Right lobe of liver (tissue), 6 donors: Measurements from ENCODE around the gene RRP15. TPM values are rescaled to one million over a fixed set of nuclear protein-coding genes. Genes with fewer than 3 reads are reported as not detected.

Source experiments
- ATAC-seq, 4 donors: fragments of 200-7000 bp; cut with Tn5 transposase; one replicate each; pipeline ENCODE4 v1.9.1; 2020; ENCODE audit warnings: mild to moderate bottlenecking in 4 of 4, moderate library complexity in 4 of 4
- DNase-seq, 3 donors: peaks; one replicate each; pipeline ENCODE4 v3.0.0-alpha.2; 2020
- H3K27ac ChIP-seq, 3 donors: fragments of 200-600 bp; one replicate each; pipeline ENCODE4 v1.8.0; 2022
- H3K27me3 ChIP-seq, 2 donors: fragments of 200-600 bp; one replicate each; pipeline ENCODE4 v1.8.0; 2022
- H3K36me3 ChIP-seq, 4 donors: fragments of 200-600 bp; sonication (generic) in 1 of 4; one replicate each; pipeline versions ENCODE4 v1.5.1 to v1.8.0; 2017 to 2022; ENCODE audit warnings: control low read depth in 1 of 4
- H3K4me1 ChIP-seq, 4 donors: fragments of 200-600 bp; sonication (generic) in 1 of 4; one replicate each; pipeline versions ENCODE4 v1.5.1 to v1.8.0; 2017 to 2022; ENCODE audit warnings: control low read depth in 1 of 4
- H3K4me3 ChIP-seq, 3 donors: fragments of 200-600 bp; one replicate each; pipeline ENCODE4 v1.8.0; 2022
- H3K9me3 ChIP-seq, 4 donors: fragments of 200-600 bp; sonication (generic) in 1 of 4; one replicate each; pipeline versions ENCODE4 v1.5.1 to v1.8.0; 2017 to 2022; ENCODE audit warnings: control low read depth in 1 of 4
- CTCF ChIP-seq, 4 donors: fragments of 200-600 bp in 3 of 4; fragments of 450-650 bp in 1 of 4; IDR thresholded peaks; one replicate each; pipeline versions ENCODE4 v1.5.1 to v1.8.0; 2016 to 2022; ENCODE audit warnings: antibody characterized with exemption in 4 of 4, mild to moderate bottlenecking in 2 of 4
- POLR2A ChIP-seq: fragments of 450-650 bp; IDR thresholded peaks from one replicate; pipeline ENCODE4 v1.6.1; 2017; ENCODE audit warnings: antibody characterized with exemption, mild to moderate bottlenecking
- WGBS: methylation state at CpG from one replicate; pipeline ENCODE4 v1.1.6; 2018; ENCODE audit warnings: low coverage, low lambda C conversion rate; ENCODE audit not compliant: insufficient coverage; ENCODE audit errors: missing lambda C conversion rate; 5-methylcytosine and 5-hydroxymethylcytosine counted together
- intact Hi-C, 2 donors: fragments of 100-400 bp; cut with DNase I; formaldehyde crosslinking; loops; one replicate each; pipeline versions ENCODE4 v1.11.2 to v1.14.1; 2022
- total RNA-seq, 6 experiments: library from RNA; depleted of rRNA in 2 of 6; stranded (reverse); fragments of >200 nt in 2 of 6; fragmentation: NEBNext Ultra II Directional in 3 of 6; extraction: Animal tissue kit (Norgen Biotek cat#: 25700) in 3 of 6; gene quantifications; one replicate each; pipeline versions ENCODE4 v1.1.0 to v1.2.4, GENCODE V29; 2016 to 2023
- donor health status: DM: no; HTN: yes; CAD: no.
- donor health status: DM: no; HTN: no; CAD: no.
- donor health status: DM: no; HTN: no; CAD: no.
- donor health status: DM: no; HTN: yes; CAD: no.
- donor health status: DM: no; HTN: yes; CAD: no.

The RRP15 gene
- total RNA-seq, 6 experiments from 2014 or later: 2.6 to 10.0 (median 5.4) TPM

- ATAC-seq (no peak), DNase-seq (no peak)
- intact Hi-C loops: no loop called here
- H3K4me3 ChIP-seq: no peak overlapping the region
- TF ChIP-seq POLR2A: no peak
- TF ChIP-seq CTCF (IDR thresholded peaks at IDR 0.05): no peak
- no peak overlapping the region for H3K27ac ChIP-seq
- no peaks in the 10 kb centered on the region for H3K4me1 ChIP-seq
- no peaks in the 10 kb centered on the region for H3K27me3 ChIP-seq
- H3K9me3 ChIP-seq: no peaks in the 10 kb centered on the region
- H3K36me3 ChIP-seq: no peaks in the 10 kb centered on the region
Measured at GRCh38 chr1:218332416-218332815, 47.3 kb downstream of the RRP15 start.

- DNase-seq (no peak), ATAC-seq (no peak)
- Histone ChIP-seq H3K36me3 (no peaks in the 10 kb centered on the region), H3K27ac (no peak overlapping the region), H3K27me3 (no peaks in the 10 kb centered on the region), H3K4me3 (no peak overlapping the region), H3K4me1 (no peaks in the 10 kb centered on the region), H3K9me3 (no peaks in the 10 kb centered on the region)
- intact Hi-C loops: no loop called here
- TF ChIP-seq CTCF (IDR thresholded peaks at IDR 0.05) (no peak), POLR2A (no peak)
- WGBS: 80% methylated on average over 2 of the region's 2 CpGs
Measured at GRCh38 chr1:218336328-218336727, 51.2 kb downstream of the RRP15 start.

- peak; percentile 43 to 72 (median 54) for ATAC-seq
- intact Hi-C loops: no loop called here
- TF ChIP-seq POLR2A (no peak), CTCF (IDR thresholded peaks at IDR 0.05) (peak; percentile 66 to 71 (median 70))
- Histone ChIP-seq H3K27ac (no peak overlapping the region), H3K9me3 (no peaks in the 10 kb centered on the region), H3K4me3 (no peak overlapping the region), H3K36me3 (no peaks in the 10 kb centered on the region), H3K4me1 (no peaks in the 10 kb centered on the region), H3K27me3 (no peaks in the 10 kb centered on the region)
- no peak for DNase-seq
- 0% methylated on average over 1 of the region's 1 CpG for WGBS
Measured at GRCh38 chr1:218339267-218339831, 54.3 kb downstream of the RRP15 start.

- intact Hi-C loops: no loop called here
- Histone ChIP-seq H3K27me3 (no peaks in the 10 kb centered on the region), H3K27ac (no peak overlapping the region), H3K36me3 (no peaks in the 10 kb centered on the region), H3K9me3 (no peaks in the 10 kb centered on the region), H3K4me3 (no peak overlapping the region), H3K4me1 (peaks cover 0 to 11% (median 0%) of the 10 kb centered on the region in 4 donors)
- no peak for TF ChIP-seq POLR2A
- TF ChIP-seq CTCF (IDR thresholded peaks at IDR 0.05): no peak
- ATAC-seq (no peak), DNase-seq (no peak)
- 100% methylated on average over 1 of the region's 1 CpG for WGBS
Measured at GRCh38 chr1:218341325-218341724, 56.2 kb downstream of the RRP15 start.

GRCh38 chr1:218342091-218342490, 57.0 kb downstream of the RRP15 start:
- no peak overlapping the region for H3K27ac ChIP-seq
- 89% methylated on average over 4 of the region's 4 CpGs for WGBS
- peaks cover 0 to 19% (median 0%) of the 10 kb centered on the region in 4 donors for H3K4me1 ChIP-seq
- intact Hi-C loops: no loop called here
- DNase-seq: no peak
- no peak overlapping the region for H3K4me3 ChIP-seq
- TF ChIP-seq CTCF (IDR thresholded peaks at IDR 0.05) (no peak), POLR2A (no peak)
- no peak for ATAC-seq
- H3K9me3 ChIP-seq: no peaks in the 10 kb centered on the region
- no peaks in the 10 kb centered on the region for H3K36me3 ChIP-seq
- H3K27me3 ChIP-seq: no peaks in the 10 kb centered on the region
